CD14-positive monocyte (primary cell): ENCODE results near the gene NLK. TPM values are rescaled to one million over a fixed set of nuclear protein-coding genes. Genes with fewer than 3 reads are reported as not detected.
"Not testable (repeated sequence)": the region's sequence is repeated elsewhere in the genome, so short reads cannot be mapped to it uniquely, and the experiment has no call there.

Experiments used
- DNase-seq, 3 donors: peaks; one replicate each; pipeline ENCODE4 v3.0.0-alpha.2; 2011 to 2022
- H2AFZ ChIP-seq: 2 replicates; pipeline ENCODE4 v1.6.0; 2012; ENCODE audit warnings: mild to moderate bottlenecking, low read depth, low read length, inconsistent platforms; ENCODE audit not compliant: insufficient read depth, poor library complexity, severe bottlenecking
- H3K27ac ChIP-seq, 2 donors: 1 replicate in 1 of 2; 2 replicates in 1 of 2; pipeline ENCODE4 v1.5.1; 2012 to 2013; ENCODE audit warnings: low read length in 2 of 2, control low read depth in 1 of 2, inconsistent platforms in 1 of 2, low read depth in 1 of 2, mild to moderate bottlenecking in 1 of 2
- H3K27me3 ChIP-seq, 2 donors: one replicate each; pipeline versions ENCODE4 v1.6.0 to v1.6.1; 2011 to 2013; ENCODE audit warnings: low read length in 2 of 2; ENCODE audit not compliant: control insufficient read depth in 2 of 2, insufficient read depth in 2 of 2
- H3K36me3 ChIP-seq, 2 donors: replicated peaks in 1 of 2; 1 replicate in 1 of 2; 2 replicates in 1 of 2; pipeline versions ENCODE4 v1.5.1 to v1.6.1; 2012 to 2013; ENCODE audit warnings: low read length in 2 of 2, control low read depth in 1 of 2, inconsistent platforms in 1 of 2, mild to moderate bottlenecking in 1 of 2; ENCODE audit not compliant: insufficient read depth in 2 of 2, control insufficient read depth in 1 of 2
- H3K4me1 ChIP-seq, 2 donors: 1 replicate in 1 of 2; 2 replicates in 1 of 2; pipeline versions ENCODE4 v1.5.1 to v1.6.1; 2012 to 2013; ENCODE audit warnings: low read length in 2 of 2, control low read depth in 1 of 2, inconsistent platforms in 1 of 2, mild to moderate bottlenecking in 1 of 2, moderate library complexity in 1 of 2; ENCODE audit not compliant: insufficient read depth in 2 of 2, control insufficient read depth in 1 of 2
- H3K4me2 ChIP-seq: replicated peaks from 2 replicates; pipeline ENCODE3; 2012; ENCODE audit warnings: low read length, moderate library complexity, mild to moderate bottlenecking; ENCODE audit not compliant: poor library complexity, severe bottlenecking; ENCODE audit errors: extremely low read depth
- H3K4me3 ChIP-seq, 3 experiments: fragments of 200-600 bp in 1 of 3; sonication (generic) in 1 of 3; replicated peaks in 1 of 3; 1 replicate in 2 of 3; 2 replicates in 1 of 3; pipeline ENCODE4 v1.5.1; 2011 to 2013; ENCODE audit warnings: low read length in 3 of 3, mild to moderate bottlenecking in 3 of 3, control low read depth in 2 of 3, low read depth in 2 of 3, inconsistent platforms in 1 of 3, moderate library complexity in 1 of 3
- H3K79me2 ChIP-seq: 2 replicates; pipeline ENCODE4 v1.6.0; 2012; ENCODE audit warnings: mild to moderate bottlenecking, control low read depth, inconsistent platforms, low read length, moderate library complexity; ENCODE audit not compliant: insufficient read depth
- H3K9ac ChIP-seq: 2 replicates; pipeline ENCODE4 v1.6.0; 2017; ENCODE audit warnings: low read length, mild to moderate bottlenecking; ENCODE audit not compliant: insufficient read depth, poor library complexity, severe bottlenecking
- H3K9me3 ChIP-seq, 2 donors: replicated peaks in 1 of 2; 1 replicate in 1 of 2; 2 replicates in 1 of 2; pipeline versions ENCODE4 v1.5.1 to v1.6.1; 2012 to 2013; ENCODE audit warnings: low read length in 2 of 2, control low read depth in 1 of 2; ENCODE audit not compliant: control insufficient read depth in 1 of 2, insufficient read depth in 1 of 2
- H4K20me1 ChIP-seq: 2 replicates; pipeline ENCODE4 v1.6.0; 2012; ENCODE audit warnings: mild to moderate bottlenecking, low read length, control low read depth, moderate library complexity; ENCODE audit not compliant: insufficient read depth
- H3K27ac Mint-ChIP-seq, 7 donors: one replicate each; pipeline ENCODE4 v1.8.0; 2020; ENCODE audit warnings: mild to moderate bottlenecking in 7 of 7, mixed read lengths in 7 of 7, moderate library complexity in 6 of 7, inconsistent platforms in 2 of 7
- H3K27me3 Mint-ChIP-seq, 3 donors: one replicate each; pipeline ENCODE4 v1.8.0; 2021 to 2022; ENCODE audit warnings: low read depth in 3 of 3, mild to moderate bottlenecking in 3 of 3, mixed read lengths in 3 of 3, moderate library complexity in 3 of 3, inconsistent platforms in 1 of 3
- H3K36me3 Mint-ChIP-seq, 2 donors: one replicate each; pipeline ENCODE4 v1.8.0; 2020; ENCODE audit warnings: mixed read lengths in 2 of 2, inconsistent platforms in 1 of 2, mild to moderate bottlenecking in 1 of 2
- H3K4me1 Mint-ChIP-seq: one replicate; pipeline ENCODE4 v1.8.0; 2020; ENCODE audit warnings: mild to moderate bottlenecking, mixed read lengths
- H3K4me3 Mint-ChIP-seq, 2 donors: one replicate each; pipeline ENCODE4 v1.8.0; 2020; ENCODE audit warnings: mild to moderate bottlenecking in 2 of 2, mixed read lengths in 2 of 2, moderate library complexity in 1 of 2
- H3K9me3 Mint-ChIP-seq, 7 donors: one replicate each; pipeline ENCODE4 v1.8.0; 2020 to 2022; ENCODE audit warnings: mixed read lengths in 7 of 7, mild to moderate bottlenecking in 6 of 7, moderate library complexity in 6 of 7, inconsistent platforms in 2 of 7
- WGBS: methylation state at CpG from one replicate; pipeline ENCODE4 v1.1.5; 2013; ENCODE audit warnings: missing lambda C conversion rate; ENCODE audit not compliant: insufficient coverage; 5-methylcytosine and 5-hydroxymethylcytosine counted together
- intact Hi-C, 2 donors: fragments of 100-400 bp; cut with micrococcal nuclease; formaldehyde crosslinking; loops; one replicate each; pipeline versions ENCODE4 v1.15.0 to v1.15.1; 2023
- polyA plus RNA-seq, 3 donors: library from polyadenylated mRNA; depleted of rRNA in 1 of 3; unstranded in 2 of 3; stranded (reverse) in 1 of 3; fragments of 300-500 nt in 2 of 3; fragments of >200 nt in 1 of 3; fragmentation: Illumina TruSeq in 2 of 3; gene quantifications; 1 replicate in 2 of 3; 2 replicates in 1 of 3; pipeline ENCODE4 v1.2.3, GENCODE V29; 2012 to 2021
- TF ChIP-seq, protein P1 (sequence below): fragments of 200-600 bp; IDR thresholded peaks from one replicate; pipeline ENCODE4 v1.8.0; 2022; ENCODE audit warnings: antibody characterized with exemption, mild to moderate bottlenecking

Gene NLK
- polyA plus RNA-seq, 3 donors = 1.7 to 6.5 (median 2.0) TPM

- intact Hi-C loops, DNase-seq, H3K36me3 Mint-ChIP-seq, H3K27ac Mint-ChIP-seq, H3K9ac ChIP-seq, H3K4me3 ChIP-seq, H4K20me1 ChIP-seq, H3K9me3 ChIP-seq, H3K4me3 Mint-ChIP-seq, H3K4me1 ChIP-seq, H3K36me3 ChIP-seq, H2AFZ ChIP-seq, H3K27ac ChIP-seq, H3K27me3 ChIP-seq, H3K79me2 ChIP-seq, H3K4me2 ChIP-seq: not testable (repeated sequence)
- Mint-ChIP-seq H3K9me3 (peaks cover 0 to 15% (median 7%) of the 10 kb centered on the region in 7 donors), H3K4me1 (peaks cover 15% of the 10 kb centered on the region), H3K27me3 (peaks cover 4 to 17% (median 8%) of the 10 kb centered on the region in 3 donors)
- no CpG with 5 or more reads among the region's 2 CpGs for WGBS
Measured at GRCh38 chr17:28035884-28036283, 6.6 kb upstream of the NLK start.

DNA sequence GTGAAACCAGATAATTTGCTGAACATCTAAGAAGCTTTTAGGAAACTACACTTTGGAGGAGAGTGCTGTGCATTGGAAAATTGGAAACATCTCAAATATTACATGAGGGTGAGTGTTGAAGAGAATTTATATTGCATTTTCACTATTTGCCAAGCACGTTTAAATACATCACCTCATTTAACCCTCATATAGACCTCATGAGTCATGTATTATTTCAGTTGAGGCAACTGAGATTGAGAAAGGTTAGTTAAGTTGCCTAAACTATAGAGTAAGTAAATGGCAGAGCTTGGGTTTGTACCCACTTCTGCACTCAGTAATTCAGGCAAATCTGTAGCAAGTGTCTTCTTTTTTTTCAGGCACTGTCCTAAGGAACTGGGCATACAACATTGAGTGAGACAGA, 3.7 kb upstream of the NLK start:
- Histone ChIP-seq H3K79me2 (peaks cover 20% of the 10 kb centered on the region), H3K9me3 (no peaks in the 10 kb centered on the region), H3K4me3 (no peak overlapping the region), H3K27ac (no peak overlapping the region), H2AFZ (peak overlapping the region; percentile 41), H4K20me1 (no peaks in the 10 kb centered on the region), H3K36me3 (no peaks in the 10 kb centered on the region), H3K27me3 (no peaks in the 10 kb centered on the region), H3K4me1 (peaks cover 23 to 27% of the 10 kb centered on the region in 2 donors), H3K4me2 (no peak overlapping the region), H3K9ac (no peak overlapping the region)
- intact Hi-C loops = no loop called here
- H3K4me3 Mint-ChIP-seq = no peak overlapping the region
- H3K27me3 Mint-ChIP-seq = peaks cover 4 to 16% (median 6%) of the 10 kb centered on the region in 3 donors
- H3K27ac Mint-ChIP-seq = no peak overlapping the region
- TF ChIP-seq, protein P1, sequence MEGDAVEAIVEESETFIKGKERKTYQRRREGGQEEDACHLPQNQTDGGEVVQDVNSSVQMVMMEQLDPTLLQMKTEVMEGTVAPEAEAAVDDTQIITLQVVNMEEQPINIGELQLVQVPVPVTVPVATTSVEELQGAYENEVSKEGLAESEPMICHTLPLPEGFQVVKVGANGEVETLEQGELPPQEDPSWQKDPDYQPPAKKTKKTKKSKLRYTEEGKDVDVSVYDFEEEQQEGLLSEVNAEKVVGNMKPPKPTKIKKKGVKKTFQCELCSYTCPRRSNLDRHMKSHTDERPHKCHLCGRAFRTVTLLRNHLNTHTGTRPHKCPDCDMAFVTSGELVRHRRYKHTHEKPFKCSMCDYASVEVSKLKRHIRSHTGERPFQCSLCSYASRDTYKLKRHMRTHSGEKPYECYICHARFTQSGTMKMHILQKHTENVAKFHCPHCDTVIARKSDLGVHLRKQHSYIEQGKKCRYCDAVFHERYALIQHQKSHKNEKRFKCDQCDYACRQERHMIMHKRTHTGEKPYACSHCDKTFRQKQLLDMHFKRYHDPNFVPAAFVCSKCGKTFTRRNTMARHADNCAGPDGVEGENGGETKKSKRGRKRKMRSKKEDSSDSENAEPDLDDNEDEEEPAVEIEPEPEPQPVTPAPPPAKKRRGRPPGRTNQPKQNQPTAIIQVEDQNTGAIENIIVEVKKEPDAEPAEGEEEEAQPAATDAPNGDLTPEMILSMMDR = no peak
- DNase-seq = no peak
- peaks cover 36% of the 10 kb centered on the region for H3K4me1 Mint-ChIP-seq
- peaks cover 4 to 8% of the 10 kb centered on the region in 2 donors for H3K36me3 Mint-ChIP-seq
- H3K9me3 Mint-ChIP-seq = peaks cover 0 to 20% (median 7%) of the 10 kb centered on the region in 7 donors
- no CpG with 5 or more reads among the region's 1 CpG for WGBS
